ENCODE data around the gene TMEM273. TPM values are rescaled to one million over a fixed set of nuclear protein-coding genes. Genes with fewer than 3 reads are reported as not detected.

The TMEM273 gene
- total RNA-seq, 1 donor from 2014 or later = not detected

GRCh38 chr10:49115015-49115795 lies 73.0 kb downstream of the TMEM273 start, which contains the start of gene VSTM4:
TSS of gene VSTM4 (minus strand) at chr10:49115522. CDS start at chr10:49115485, 37 bp downstream.
- Mint-ChIP-seq H3K4me1 (ENCODE audit: unreplicated experiment) (no peaks in the 10 kb centered on the region), H3K27ac (peak within 1 kb of the TSS; percentile 31), H3K36me3 (no peaks in the 10 kb centered on the region), H3K27me3 (peaks cover 52% of the 10 kb centered on the region), H3K4me3 (peak within 1 kb of the TSS; percentile 86), H3K9me3 (no peaks in the 10 kb centered on the region)
- DNase-seq (ENCODE audit: extremely low spot score, unreplicated experiment) = no peak
- TF ChIP-seq, protein P1, sequence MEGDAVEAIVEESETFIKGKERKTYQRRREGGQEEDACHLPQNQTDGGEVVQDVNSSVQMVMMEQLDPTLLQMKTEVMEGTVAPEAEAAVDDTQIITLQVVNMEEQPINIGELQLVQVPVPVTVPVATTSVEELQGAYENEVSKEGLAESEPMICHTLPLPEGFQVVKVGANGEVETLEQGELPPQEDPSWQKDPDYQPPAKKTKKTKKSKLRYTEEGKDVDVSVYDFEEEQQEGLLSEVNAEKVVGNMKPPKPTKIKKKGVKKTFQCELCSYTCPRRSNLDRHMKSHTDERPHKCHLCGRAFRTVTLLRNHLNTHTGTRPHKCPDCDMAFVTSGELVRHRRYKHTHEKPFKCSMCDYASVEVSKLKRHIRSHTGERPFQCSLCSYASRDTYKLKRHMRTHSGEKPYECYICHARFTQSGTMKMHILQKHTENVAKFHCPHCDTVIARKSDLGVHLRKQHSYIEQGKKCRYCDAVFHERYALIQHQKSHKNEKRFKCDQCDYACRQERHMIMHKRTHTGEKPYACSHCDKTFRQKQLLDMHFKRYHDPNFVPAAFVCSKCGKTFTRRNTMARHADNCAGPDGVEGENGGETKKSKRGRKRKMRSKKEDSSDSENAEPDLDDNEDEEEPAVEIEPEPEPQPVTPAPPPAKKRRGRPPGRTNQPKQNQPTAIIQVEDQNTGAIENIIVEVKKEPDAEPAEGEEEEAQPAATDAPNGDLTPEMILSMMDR (conservative IDR thresholded peaks at IDR 0.05) = no peak

GRCh38 chr10:49114718-49115014 lies 73.5 kb downstream of the TMEM273 start:
- TF ChIP-seq, protein P1 (conservative IDR thresholded peaks at IDR 0.05) = no peak
- Mint-ChIP-seq H3K4me1 (ENCODE audit: unreplicated experiment) (no peaks in the 10 kb centered on the region), H3K27me3 (peaks cover 51% of the 10 kb centered on the region), H3K4me3 (peak overlapping the region; percentile 86), H3K27ac (peak overlapping the region; percentile 31), H3K36me3 (no peaks in the 10 kb centered on the region), H3K9me3 (no peaks in the 10 kb centered on the region)
- no peak for DNase-seq (ENCODE audit: extremely low spot score, unreplicated experiment)

DNA sequence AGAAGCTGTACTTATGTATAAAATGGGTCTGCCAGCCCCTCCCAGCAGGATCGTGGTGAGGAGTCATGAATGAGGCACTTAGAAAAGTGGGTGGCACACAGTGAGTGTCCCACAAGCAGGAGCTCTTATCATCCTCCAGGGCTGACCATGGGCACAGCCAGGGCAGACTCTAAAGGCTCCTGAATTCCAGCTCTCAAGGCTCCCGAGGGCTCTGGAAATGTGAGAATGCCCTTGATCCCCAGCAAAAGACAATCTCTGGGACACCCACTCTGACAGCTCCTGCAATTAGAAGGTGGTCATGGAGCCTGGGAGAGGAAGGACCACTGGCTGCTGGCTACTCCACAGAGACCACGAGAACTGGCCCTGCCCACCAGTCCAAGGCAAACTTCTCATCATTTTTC lies 74.5 kb downstream of the TMEM273 start:
- Mint-ChIP-seq H3K27me3 (peaks cover 47% of the 10 kb centered on the region), H3K36me3 (no peaks in the 10 kb centered on the region), H3K4me1 (ENCODE audit: unreplicated experiment) (peaks cover 4% of the 10 kb centered on the region), H3K4me3 (peak overlapping the region; percentile 86), H3K27ac (no peak overlapping the region), H3K9me3 (no peaks in the 10 kb centered on the region)
- DNase-seq (ENCODE audit: extremely low spot score, unreplicated experiment) = no peak
- TF ChIP-seq, protein P1 (conservative IDR thresholded peaks at IDR 0.05) = no peak

DNA sequence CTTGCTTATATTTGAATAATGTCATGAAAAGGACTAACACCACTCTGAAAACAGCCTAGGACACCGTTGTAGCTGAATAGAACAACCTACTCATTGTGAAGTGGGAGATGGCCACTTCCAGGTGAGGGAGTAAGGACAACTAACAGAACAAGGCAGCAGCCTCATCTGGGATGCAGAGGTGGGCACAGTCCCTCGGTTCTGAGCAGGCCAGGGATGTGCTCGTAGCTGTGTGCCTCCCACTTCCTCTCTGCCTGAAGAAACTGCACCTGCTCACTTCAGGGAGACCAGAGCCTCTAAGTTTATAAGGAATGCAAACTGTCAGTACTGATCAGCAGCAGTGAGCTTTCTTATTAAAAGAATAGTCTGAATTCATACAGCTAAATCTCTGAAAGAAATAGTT lies 75.3 kb downstream of the TMEM273 start:
- H3K9me3 Mint-ChIP-seq = no peaks in the 10 kb centered on the region
- H3K27me3 Mint-ChIP-seq = peaks cover 39% of the 10 kb centered on the region

DNA sequence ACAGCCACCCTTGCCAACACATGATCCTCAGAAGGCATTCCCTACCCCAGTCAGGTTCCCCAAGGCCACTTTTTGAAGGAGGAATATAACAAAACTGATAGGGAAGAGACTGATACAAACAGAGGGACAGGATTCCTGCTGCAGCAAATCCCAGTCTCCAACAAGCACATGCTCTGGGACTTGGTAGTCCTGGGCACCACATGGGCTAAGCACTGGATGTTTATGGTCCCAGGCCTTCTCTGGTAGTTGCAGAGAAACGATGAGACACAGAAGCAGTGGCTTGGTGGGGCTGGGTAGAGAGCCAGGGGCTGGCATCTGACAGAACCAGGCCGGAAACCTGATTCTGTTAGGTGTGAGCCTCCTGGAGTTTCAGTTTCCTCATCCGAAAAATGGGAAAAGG lies 76.1 kb downstream of the TMEM273 start:
- TF ChIP-seq, protein P1 (conservative IDR thresholded peaks at IDR 0.05) = no peak
- Mint-ChIP-seq H3K36me3 (no peaks in the 10 kb centered on the region), H3K27ac (no peak overlapping the region), H3K27me3 (peaks cover 33% of the 10 kb centered on the region), H3K4me3 (no peak overlapping the region), H3K9me3 (no peaks in the 10 kb centered on the region), H3K4me1 (ENCODE audit: unreplicated experiment) (peaks cover 4% of the 10 kb centered on the region)
- DNase-seq (ENCODE audit: extremely low spot score, unreplicated experiment) = no peak

More for the DNA sequence above, 75.3 kb downstream of the TMEM273 start:
- Mint-ChIP-seq H3K4me1 (ENCODE audit: unreplicated experiment) (peaks cover 4% of the 10 kb centered on the region), H3K4me3 (no peak overlapping the region), H3K27ac (no peak overlapping the region), H3K36me3 (no peaks in the 10 kb centered on the region)
- TF ChIP-seq, protein P1 (conservative IDR thresholded peaks at IDR 0.05) = no peak
- DNase-seq (ENCODE audit: extremely low spot score, unreplicated experiment) = no peak

All from type B pancreatic cell (in vitro differentiated cells).